K562 (cell line): ENCODE results near the gene WFDC1.

Experiments used
- EZH2 ChIP-seq: IDR thresholded peaks from 2 replicates; pipeline ENCODE4 v1.6.1; 2012; ENCODE audit warnings: low read depth, mild to moderate bottlenecking, inconsistent platforms, low read length, borderline replicate concordance
- FOXA1 ChIP-seq: fragments of 450-650 bp; IDR thresholded peaks from 2 replicates; pipeline ENCODE4 v1.6.1; 2016; ENCODE audit warnings: mild to moderate bottlenecking, borderline replicate concordance
- FOXJ3 ChIP-seq: sonication (generic); formaldehyde crosslinking; IDR thresholded peaks from 2 replicates; pipeline ENCODE4 v1.4.0; 2020; ENCODE audit warnings: mild to moderate bottlenecking, missing genetic modification reagents
- SP1 ChIP-seq: sonication (generic); formaldehyde crosslinking; IDR thresholded peaks from 2 replicates; pipeline ENCODE4 v1.8.1; 2022; ENCODE audit warnings: mild to moderate bottlenecking, missing genetic modification reagents
- ZNF316 ChIP-seq: fragments of 450-650 bp; IDR thresholded peaks from 2 replicates; pipeline ENCODE4 v1.6.1; 2016
- TF ChIP-seq, protein P1 (sequence below): fragments of 250-450 bp; sonication (Bioruptor Pico); IDR thresholded peaks from 2 replicates; pipeline ENCODE4 v1.4.0; 2020
- TF ChIP-seq, protein P2 (sequence below), 3 experiments: IDR thresholded peaks in 2 of 3; conservative IDR thresholded peaks in 1 of 3; 2 replicates each; pipeline ENCODE4 v1.5.1; 2011 to 2012; ENCODE audit warnings: low read length in 3 of 3, mild to moderate bottlenecking in 3 of 3, control low read depth in 2 of 3, improper control_type of control experiment in 1 of 3, inconsistent platforms in 1 of 3, low read depth in 1 of 3, mixed read lengths in 1 of 3, moderate library complexity in 1 of 3; ENCODE audit not compliant: insufficient read depth in 2 of 3
- TF ChIP-seq, protein P3 (sequence below): sonication (generic); formaldehyde crosslinking; IDR thresholded peaks from 2 replicates; pipeline ENCODE4 v1.8.0; 2022; ENCODE audit warnings: mild to moderate bottlenecking, missing genetic modification reagents

DNA sequence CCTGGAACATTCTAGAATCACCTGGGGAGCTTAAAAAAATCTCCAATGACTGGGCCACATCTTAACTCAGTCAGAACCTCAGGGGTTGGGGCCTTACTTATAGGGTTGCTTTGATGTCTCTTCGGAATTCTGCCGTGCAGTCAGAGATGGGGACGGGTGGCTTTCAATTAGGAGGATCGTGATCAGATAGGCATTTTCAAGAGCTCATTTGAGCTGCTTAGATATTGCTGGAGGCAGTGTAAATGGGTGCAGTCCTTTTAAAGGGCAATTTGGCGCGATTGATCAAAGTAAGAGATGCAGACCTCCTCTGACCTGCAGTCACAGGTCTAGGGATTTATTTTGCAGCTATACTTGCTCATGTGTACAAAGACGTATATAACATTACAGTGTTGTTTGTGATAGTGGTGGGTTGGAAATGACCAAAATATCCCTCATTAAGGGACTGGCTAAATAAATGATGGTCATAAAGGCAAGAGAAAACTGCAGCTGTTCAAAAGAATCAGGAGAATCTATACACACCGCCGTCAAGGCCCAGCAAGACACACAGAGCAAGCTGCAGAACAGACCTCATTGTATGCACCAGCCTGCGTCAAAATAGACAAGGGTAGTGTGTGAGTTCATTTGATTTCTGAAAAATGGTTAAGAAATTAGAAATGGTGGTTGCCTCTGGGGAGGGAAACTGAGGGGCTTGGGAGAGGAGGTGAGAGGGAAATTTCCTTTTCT lies 48.6 kb upstream of the WFDC1 start:
- TF ChIP-seq, protein P1, sequence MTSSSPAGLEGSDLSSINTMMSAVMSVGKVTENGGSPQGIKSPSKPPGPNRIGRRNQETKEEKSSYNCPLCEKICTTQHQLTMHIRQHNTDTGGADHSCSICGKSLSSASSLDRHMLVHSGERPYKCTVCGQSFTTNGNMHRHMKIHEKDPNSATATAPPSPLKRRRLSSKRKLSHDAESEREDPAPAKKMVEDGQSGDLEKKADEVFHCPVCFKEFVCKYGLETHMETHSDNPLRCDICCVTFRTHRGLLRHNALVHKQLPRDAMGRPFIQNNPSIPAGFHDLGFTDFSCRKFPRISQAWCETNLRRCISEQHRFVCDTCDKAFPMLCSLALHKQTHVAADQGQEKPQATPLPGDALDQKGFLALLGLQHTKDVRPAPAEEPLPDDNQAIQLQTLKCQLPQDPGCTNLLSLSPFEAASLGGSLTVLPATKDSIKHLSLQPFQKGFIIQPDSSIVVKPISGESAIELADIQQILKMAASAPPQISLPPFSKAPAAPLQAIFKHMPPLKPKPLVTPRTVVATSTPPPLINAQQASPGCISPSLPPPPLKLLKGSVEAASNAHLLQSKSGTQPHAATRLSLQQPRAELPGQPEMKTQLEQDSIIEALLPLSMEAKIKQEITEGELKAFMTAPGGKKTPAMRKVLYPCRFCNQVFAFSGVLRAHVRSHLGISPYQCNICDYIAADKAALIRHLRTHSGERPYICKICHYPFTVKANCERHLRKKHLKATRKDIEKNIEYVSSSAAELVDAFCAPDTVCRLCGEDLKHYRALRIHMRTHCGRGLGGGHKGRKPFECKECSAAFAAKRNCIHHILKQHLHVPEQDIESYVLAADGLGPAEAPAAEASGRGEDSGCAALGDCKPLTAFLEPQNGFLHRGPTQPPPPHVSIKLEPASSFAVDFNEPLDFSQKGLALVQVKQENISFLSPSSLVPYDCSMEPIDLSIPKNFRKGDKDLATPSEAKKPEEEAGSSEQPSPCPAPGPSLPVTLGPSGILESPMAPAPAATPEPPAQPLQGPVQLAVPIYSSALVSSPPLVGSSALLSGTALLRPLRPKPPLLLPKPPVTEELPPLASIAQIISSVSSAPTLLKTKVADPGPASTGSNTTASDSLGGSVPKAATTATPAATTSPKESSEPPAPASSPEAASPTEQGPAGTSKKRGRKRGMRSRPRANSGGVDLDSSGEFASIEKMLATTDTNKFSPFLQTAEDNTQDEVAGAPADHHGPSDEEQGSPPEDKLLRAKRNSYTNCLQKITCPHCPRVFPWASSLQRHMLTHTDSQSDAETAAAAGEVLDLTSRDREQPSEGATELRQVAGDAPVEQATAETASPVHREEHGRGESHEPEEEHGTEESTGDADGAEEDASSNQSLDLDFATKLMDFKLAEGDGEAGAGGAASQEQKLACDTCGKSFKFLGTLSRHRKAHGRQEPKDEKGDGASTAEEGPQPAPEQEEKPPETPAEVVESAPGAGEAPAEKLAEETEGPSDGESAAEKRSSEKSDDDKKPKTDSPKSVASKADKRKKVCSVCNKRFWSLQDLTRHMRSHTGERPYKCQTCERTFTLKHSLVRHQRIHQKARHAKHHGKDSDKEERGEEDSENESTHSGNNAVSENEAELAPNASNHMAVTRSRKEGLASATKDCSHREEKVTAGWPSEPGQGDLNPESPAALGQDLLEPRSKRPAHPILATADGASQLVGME (CRISPR knock-in tag), result no peak
- TF ChIP-seq FOXA1 (no peak), ZNF316 (no peak), SP1 (CRISPR knock-in tag) (no peak), EZH2 (no peak), FOXJ3 (CRISPR knock-in tag) (no peak)
- TF ChIP-seq, protein P2, sequence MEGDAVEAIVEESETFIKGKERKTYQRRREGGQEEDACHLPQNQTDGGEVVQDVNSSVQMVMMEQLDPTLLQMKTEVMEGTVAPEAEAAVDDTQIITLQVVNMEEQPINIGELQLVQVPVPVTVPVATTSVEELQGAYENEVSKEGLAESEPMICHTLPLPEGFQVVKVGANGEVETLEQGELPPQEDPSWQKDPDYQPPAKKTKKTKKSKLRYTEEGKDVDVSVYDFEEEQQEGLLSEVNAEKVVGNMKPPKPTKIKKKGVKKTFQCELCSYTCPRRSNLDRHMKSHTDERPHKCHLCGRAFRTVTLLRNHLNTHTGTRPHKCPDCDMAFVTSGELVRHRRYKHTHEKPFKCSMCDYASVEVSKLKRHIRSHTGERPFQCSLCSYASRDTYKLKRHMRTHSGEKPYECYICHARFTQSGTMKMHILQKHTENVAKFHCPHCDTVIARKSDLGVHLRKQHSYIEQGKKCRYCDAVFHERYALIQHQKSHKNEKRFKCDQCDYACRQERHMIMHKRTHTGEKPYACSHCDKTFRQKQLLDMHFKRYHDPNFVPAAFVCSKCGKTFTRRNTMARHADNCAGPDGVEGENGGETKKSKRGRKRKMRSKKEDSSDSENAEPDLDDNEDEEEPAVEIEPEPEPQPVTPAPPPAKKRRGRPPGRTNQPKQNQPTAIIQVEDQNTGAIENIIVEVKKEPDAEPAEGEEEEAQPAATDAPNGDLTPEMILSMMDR (IDR thresholded peaks at IDR 0.05 in 2 of 3, conservative IDR thresholded peaks at IDR 0.05 in 1 of 3; ENCODE audit: insufficient read depth in 2 of 3, low read depth in 1 of 3, low read length in 3 of 3), result no peak
- TF ChIP-seq, protein P3, sequence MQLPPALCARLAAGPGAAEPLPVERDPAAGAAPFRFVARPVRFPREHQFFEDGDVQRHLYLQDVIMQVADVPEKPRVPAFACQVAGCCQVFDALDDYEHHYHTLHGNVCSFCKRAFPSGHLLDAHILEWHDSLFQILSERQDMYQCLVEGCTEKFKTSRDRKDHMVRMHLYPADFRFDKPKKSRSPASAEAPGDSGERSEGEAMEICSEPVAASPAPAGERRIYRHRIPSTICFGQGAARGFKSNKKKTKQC, result no peak
